ENCODE data around the gene NEK10.
"Not testable (repeated sequence)": the region's sequence is repeated elsewhere in the genome, so short reads cannot be mapped to it uniquely, and the experiment has no call there.

NEK10 gene

GRCh38 chr3:27368831-27369607, at the start of gene NEK10:
Gene NEK10 (minus strand): TSS chr3:27369383. CDS start chr3:27352882, 16,501 bp downstream.
- no peaks in the 10 kb centered on the region for H3K9me3 Mint-ChIP-seq
- ATAC-seq (peak; percentile 99), DNase-seq (ENCODE audit: low spot score in 2 of 2) (peak; percentile 74 to 91)
- H3K27ac Mint-ChIP-seq = peak within 1 kb of the TSS; percentile 92
- H3K4me3 Mint-ChIP-seq = peak within 1 kb of the TSS; percentile 94
- H3K36me3 Mint-ChIP-seq = peaks cover 24% of the 10 kb centered on the region
- H3K4me1 Mint-ChIP-seq = peaks cover 21% of the 10 kb centered on the region

DNA sequence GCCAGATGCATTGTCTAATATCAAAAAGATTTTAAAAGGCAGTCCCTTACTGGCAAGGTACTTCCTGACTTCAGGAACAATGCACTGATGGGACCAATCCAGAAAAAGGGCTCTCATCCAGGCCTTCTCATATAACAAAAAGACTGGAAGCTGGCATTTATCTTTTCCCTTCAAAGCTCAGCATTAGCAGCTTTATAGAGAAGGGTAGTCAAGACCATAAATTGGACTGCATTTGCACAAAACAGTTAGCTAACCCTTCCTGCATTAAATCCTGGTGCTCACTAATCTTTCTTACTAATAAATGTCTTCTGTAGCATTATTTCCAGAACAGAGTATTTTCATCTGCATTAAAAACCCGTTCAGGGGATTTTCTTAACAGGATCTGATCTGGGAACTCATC, 46.0 kb upstream of the NEK10 start:
- DNase-seq (ENCODE audit: low spot score in 2 of 2) (no peak), ATAC-seq (no peak)

GRCh38 chr3:27392950-27393679, 23.9 kb upstream of the NEK10 start:
- no peak for DNase-seq (ENCODE audit: low spot score in 2 of 2)
- ATAC-seq = no peak
- Mint-ChIP-seq H3K4me1 (peaks cover 12% of the 10 kb centered on the region), H3K36me3 (peaks cover 100% of the 10 kb centered on the region), H3K9me3 (no peaks in the 10 kb centered on the region), H3K27ac (peak overlapping the region; percentile 26), H3K4me3 (no peak overlapping the region)

More for the DNA sequence above, 46.0 kb upstream of the NEK10 start:
- H3K4me3 Mint-ChIP-seq = no peak overlapping the region
- peaks cover 76% of the 10 kb centered on the region for H3K36me3 Mint-ChIP-seq
- H3K4me1 Mint-ChIP-seq = peaks cover 4% of the 10 kb centered on the region
- H3K27ac Mint-ChIP-seq = no peak overlapping the region
- H3K9me3 Mint-ChIP-seq = no peaks in the 10 kb centered on the region

DNA sequence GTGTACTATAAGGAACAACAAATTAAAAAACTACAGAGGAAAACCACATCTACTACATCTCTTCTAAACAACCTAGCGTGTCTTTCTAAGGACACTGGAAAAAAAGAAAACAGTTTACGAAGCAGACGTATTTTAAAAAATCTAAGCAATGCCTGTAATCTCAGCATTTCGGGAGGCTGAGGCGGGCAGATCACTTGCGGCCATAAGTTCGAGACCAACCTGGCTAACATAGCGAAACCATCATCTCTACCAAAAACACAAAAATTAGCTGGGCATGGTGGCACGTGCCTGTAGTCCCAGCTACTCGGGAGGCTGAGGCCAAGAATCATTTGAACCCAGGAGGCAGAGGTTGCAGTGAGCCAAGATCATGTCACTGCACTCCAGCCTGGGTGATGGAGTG, 23.2 kb upstream of the NEK10 start:
- Mint-ChIP-seq H3K4me1 (peaks cover 12% of the 10 kb centered on the region), H3K36me3 (peaks cover 100% of the 10 kb centered on the region), H3K4me3 (peak overlapping the region; percentile 14), H3K27ac (peak overlapping the region; percentile 26)
- not testable (repeated sequence) for H3K9me3 Mint-ChIP-seq; DNase-seq (ENCODE audit: low spot score in 2 of 2); ATAC-seq

- Mint-ChIP-seq H3K4me1 (peaks cover 12% of the 10 kb centered on the region), H3K27ac (peak overlapping the region; percentile 26), H3K36me3 (peaks cover 100% of the 10 kb centered on the region), H3K4me3 (peak overlapping the region; percentile 14), H3K9me3 (no peaks in the 10 kb centered on the region)
- ATAC-seq (peak; percentile 21), DNase-seq (ENCODE audit: low spot score in 2 of 2) (no peak)
These were observed 22.6 kb upstream of the NEK10 start for GRCh38 chr3:27391796-27392195.

DNA sequence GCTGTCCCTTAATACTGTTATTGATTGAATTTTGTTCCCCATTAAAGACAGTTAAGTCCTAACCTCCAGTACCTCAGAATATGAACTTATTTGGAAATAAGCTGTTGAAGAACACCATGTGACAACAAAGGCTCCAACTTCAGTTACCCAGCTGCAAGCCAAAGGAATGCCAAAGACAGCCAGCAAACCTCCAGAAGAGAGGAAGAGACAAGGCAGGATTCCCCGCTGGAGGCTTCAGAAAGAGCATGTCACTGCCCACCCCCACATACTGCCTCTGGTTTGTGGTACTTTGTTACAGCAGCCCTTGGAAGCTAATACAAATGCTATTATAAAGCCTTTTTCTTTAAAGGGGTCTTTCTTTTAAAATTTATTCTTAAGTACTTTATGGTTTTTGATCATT, 18.4 kb upstream of the NEK10 start:
- no peak for DNase-seq (ENCODE audit: low spot score in 2 of 2)
- Mint-ChIP-seq H3K27ac (no peak overlapping the region), H3K4me3 (no peak overlapping the region), H3K36me3 (peaks cover 99% of the 10 kb centered on the region), H3K9me3 (no peaks in the 10 kb centered on the region), H3K4me1 (peaks cover 7% of the 10 kb centered on the region)
- no peak for ATAC-seq

DNA sequence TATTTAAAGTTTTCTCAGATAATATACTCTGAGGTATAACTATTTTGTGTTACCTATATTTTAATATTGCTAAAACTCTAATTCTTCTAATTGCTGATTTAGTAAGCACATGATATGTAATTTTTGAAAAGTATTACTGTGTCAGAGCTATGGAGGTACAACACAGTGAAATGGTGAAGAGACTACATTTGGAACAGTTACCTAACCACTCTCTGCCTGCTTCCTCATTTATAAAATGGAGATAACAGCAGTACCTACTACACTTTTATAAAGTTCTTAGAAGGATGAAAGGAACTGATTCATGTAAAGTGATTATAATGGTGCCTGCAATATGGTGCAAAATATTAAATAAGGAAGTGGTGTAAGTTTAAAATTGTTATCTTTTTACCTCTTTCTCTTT, 16.3 kb upstream of the NEK10 start:
- Mint-ChIP-seq H3K9me3 (no peaks in the 10 kb centered on the region), H3K4me3 (no peak overlapping the region), H3K4me1 (peaks cover 6% of the 10 kb centered on the region), H3K36me3 (peaks cover 99% of the 10 kb centered on the region), H3K27ac (no peak overlapping the region)
- ATAC-seq (no peak), DNase-seq (ENCODE audit: low spot score in 2 of 2) (no peak)

DNA sequence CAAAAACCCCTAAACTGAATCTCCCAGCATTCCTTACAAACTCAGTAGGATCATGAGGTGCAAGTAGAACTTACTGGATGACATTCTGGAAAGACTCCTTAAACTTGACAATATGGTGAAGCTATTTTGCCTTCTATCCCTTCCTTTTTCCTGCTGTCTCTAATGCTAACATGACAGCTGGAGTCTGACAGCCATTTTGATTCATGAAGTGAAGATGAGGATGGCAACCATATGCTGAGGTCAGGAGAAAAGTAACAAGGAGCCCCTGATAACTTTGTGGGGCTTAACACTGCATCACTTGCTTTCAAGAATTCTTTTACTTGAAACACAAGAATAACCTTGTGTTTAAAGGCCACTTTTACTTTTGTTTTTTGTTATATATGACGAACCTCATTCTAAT, 15.0 kb upstream of the NEK10 start:
- peaks cover 99% of the 10 kb centered on the region for H3K36me3 Mint-ChIP-seq
- H3K4me3 Mint-ChIP-seq = no peak overlapping the region
- H3K27ac Mint-ChIP-seq = no peak overlapping the region
- H3K4me1 Mint-ChIP-seq = peaks cover 6% of the 10 kb centered on the region
- ATAC-seq (no peak), DNase-seq (ENCODE audit: low spot score in 2 of 2) (no peak)
- H3K9me3 Mint-ChIP-seq = no peaks in the 10 kb centered on the region

- Mint-ChIP-seq H3K4me3 (no peak overlapping the region), H3K36me3 (peaks cover 98% of the 10 kb centered on the region), H3K4me1 (peaks cover 6% of the 10 kb centered on the region), H3K9me3 (no peaks in the 10 kb centered on the region), H3K27ac (peak overlapping the region; percentile 34)
- DNase-seq (ENCODE audit: low spot score in 2 of 2) (no peak), ATAC-seq (peak; percentile 69)
These were observed 11.5 kb upstream of the NEK10 start for GRCh38 chr3:27380433-27381357.

DNA sequence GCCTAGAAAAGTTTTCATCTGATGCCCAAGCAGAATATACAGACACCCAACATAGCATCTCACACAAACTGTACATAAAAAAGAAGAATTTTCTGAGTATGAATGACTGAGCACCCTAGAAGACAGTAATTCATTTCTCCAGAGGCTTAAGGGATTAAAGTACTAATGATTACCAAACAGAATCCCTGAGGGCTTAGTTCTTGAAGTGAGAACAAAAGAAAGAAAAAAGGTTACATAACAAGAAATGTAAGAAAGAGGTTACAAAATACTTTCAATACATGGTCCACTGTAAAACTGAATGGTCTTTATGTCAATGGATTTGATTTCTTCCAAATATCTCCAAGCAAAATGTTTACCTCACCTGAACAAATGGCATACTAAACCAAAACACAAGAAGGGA, 9.1 kb upstream of the NEK10 start:
- peaks cover 89% of the 10 kb centered on the region for H3K36me3 Mint-ChIP-seq
- H3K27ac Mint-ChIP-seq = peak overlapping the region; percentile 2
- peaks cover 6% of the 10 kb centered on the region for H3K4me1 Mint-ChIP-seq
- DNase-seq (ENCODE audit: low spot score in 2 of 2) (no peak), ATAC-seq (no peak)
- H3K4me3 Mint-ChIP-seq = no peak overlapping the region
- no peaks in the 10 kb centered on the region for H3K9me3 Mint-ChIP-seq

DNA sequence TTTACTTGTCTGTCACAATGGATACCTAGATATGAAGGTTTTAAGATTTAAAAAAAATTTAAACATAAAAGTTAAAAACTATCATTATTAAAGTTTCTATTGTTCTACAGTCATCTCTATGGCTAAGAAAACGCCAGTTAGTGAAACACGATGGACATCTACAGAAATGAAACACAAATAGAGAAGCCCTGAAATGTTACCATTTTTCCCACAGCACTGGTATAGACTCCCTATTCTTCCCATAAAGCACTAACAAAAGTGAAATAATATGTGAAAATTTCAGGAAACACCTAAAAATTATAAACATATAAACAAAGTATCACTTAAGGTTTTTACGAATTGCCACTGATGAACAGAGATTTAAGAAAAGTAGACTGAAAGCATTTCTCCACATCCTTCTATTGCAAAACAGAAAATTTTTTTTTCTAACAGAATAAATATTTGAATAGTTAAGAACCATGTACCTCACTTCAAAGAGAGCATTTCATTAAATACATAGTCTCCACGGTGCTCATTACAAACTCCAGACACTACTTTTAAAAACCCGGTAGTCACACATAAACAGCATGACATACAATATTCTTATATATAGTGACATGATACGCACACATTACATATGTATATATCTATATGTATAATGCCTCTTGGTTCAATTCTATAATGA, 7.1 kb upstream of the NEK10 start:
- Mint-ChIP-seq H3K9me3 (no peaks in the 10 kb centered on the region), H3K27ac (no peak overlapping the region), H3K4me1 (peaks cover 6% of the 10 kb centered on the region), H3K4me3 (no peak overlapping the region), H3K36me3 (peaks cover 84% of the 10 kb centered on the region)
- ATAC-seq = no peak
- no peak for DNase-seq (ENCODE audit: low spot score in 2 of 2)

- Mint-ChIP-seq H3K4me1 (peaks cover 21% of the 10 kb centered on the region), H3K36me3 (peaks cover 7% of the 10 kb centered on the region), H3K9me3 (no peaks in the 10 kb centered on the region), H3K4me3 (no peak overlapping the region), H3K27ac (no peak overlapping the region)
- no peak for ATAC-seq
- DNase-seq (ENCODE audit: low spot score in 2 of 2) = no peak
These were observed 3.1 kb downstream of the NEK10 start for GRCh38 chr3:27366062-27366591.

DNA sequence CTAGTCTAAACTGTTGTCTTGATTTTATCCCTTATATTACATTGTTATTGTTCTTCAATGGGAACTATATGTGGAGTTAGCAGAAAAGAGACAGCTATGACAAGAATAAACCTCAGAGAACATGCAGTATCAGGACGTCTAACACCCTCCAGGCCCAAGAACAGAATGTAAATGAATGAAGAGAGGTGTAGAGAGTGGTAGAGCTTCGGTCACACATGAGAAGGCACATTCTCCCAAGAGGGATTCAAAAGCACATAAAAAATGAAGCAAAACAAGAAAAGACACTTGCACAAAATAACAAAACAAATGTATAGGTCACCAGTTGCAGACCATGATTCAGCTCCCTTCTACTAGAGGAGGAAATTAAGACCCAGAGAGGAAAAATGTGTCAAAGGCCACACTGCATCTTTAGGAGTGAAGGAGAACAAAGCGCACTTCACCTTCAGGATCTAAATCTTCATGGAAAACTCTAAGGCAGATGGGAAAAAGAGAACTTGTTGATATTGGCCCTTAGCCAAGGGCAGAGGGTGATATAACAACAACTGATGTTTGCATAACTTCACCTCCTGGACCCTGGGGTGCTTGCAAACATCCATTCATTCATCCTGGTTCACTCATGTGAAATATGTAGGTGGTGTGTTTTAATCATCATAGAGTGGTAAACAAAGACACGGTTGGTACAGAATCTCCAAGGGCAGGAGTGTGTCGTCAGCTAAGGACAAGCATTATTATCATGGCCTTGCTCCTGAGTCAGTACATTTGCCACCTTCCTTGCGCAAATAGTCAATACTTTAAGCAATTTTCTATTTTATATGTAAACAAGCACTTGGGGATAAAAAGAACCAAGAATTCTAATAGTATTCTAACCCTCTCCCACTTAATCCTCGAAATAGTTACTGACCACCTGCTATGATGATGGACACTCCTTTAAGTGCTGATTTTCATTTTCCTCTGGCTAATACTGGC, 8.8 kb downstream of the NEK10 start:
- ATAC-seq (no peak), DNase-seq (ENCODE audit: low spot score in 2 of 2) (no peak)
- no peak overlapping the region for H3K4me3 Mint-ChIP-seq
- H3K4me1 Mint-ChIP-seq = no peaks in the 10 kb centered on the region
- no peaks in the 10 kb centered on the region for H3K36me3 Mint-ChIP-seq
- no peaks in the 10 kb centered on the region for H3K9me3 Mint-ChIP-seq
- no peak overlapping the region for H3K27ac Mint-ChIP-seq

- Mint-ChIP-seq H3K4me3 (peak overlapping the region; percentile 15), H3K27ac (no peak overlapping the region), H3K36me3 (no peaks in the 10 kb centered on the region), H3K9me3 (no peaks in the 10 kb centered on the region), H3K4me1 (no peaks in the 10 kb centered on the region)
- no peak for ATAC-seq
- DNase-seq (ENCODE audit: low spot score in 2 of 2) = no peak
These were observed 10.8 kb downstream of the NEK10 start for GRCh38 chr3:27358372-27358771.
